HepG2 (cell line): ENCODE measurements around the gene TPSD1. TPM values are rescaled to one million over a fixed set of nuclear protein-coding genes. Genes with fewer than 3 reads are reported as not detected.

Experiments
- ATAC-seq: fragments of 200-7000 bp; cut with Tn5 transposase; 3 replicates; pipeline ENCODE4 v1.9.1; 2020; ENCODE audit warnings: mild to moderate bottlenecking, moderate library complexity
- BruUV-seq: library from RNA; stranded (reverse); fragments of 400-500 nt; replicated peaks from 2 replicates; lab custom pipeline; 2021; lab: Mats Ljungman, UMichigan
- CTCF ChIA-PET: fragments of 300-600 bp; formaldehyde crosslinking; extraction: SDS; loops from one replicate; lab custom pipeline; 2021; ENCODE audit warnings: low total read pairs, inconsistent platforms, low intra/inter-chr PET ratio; lab: Yijun Ruan, JAX
- POLR2A ChIA-PET: fragments of 350-600 bp; sonication (Branson Sonifier 250); formaldehyde crosslinking; loops from one replicate; lab custom pipeline; 2020; ENCODE audit warnings: antibody characterized with exemption, inconsistent platforms; lab: Yijun Ruan, JAX
- DNase-seq: peaks from one replicate; pipeline ENCODE4 v3.0.0-alpha.2; 2015; ENCODE audit warnings: low spot score
- FAIRE-seq: peaks from 3 replicates; lab custom pipeline; 2011; peaks lifted over from hg19 to GRCh38; lab: Jason Lieb, UNC
- H2AFZ ChIP-seq: one replicate; pipeline ENCODE4 v1.6.1; 2011; ENCODE audit warnings: low read length, inconsistent platforms
- H3K27ac ChIP-seq: fragments of 300-600 bp; 3 replicates; pipeline ENCODE4 v1.8.0; 2011; ENCODE audit warnings: mixed run types, mild to moderate bottlenecking, mixed read lengths, low read length, inconsistent platforms; ENCODE audit not compliant: insufficient read depth; ENCODE audit errors: extremely low read length
- H3K27me3 ChIP-seq, 2 experiments: fragments of 200-600 bp in 1 of 2; 2 replicates in 1 of 2; 3 replicates in 1 of 2; pipeline versions ENCODE4 v1.6.0 to v1.8.0; 2011; ENCODE audit warnings: low read length in 2 of 2, mild to moderate bottlenecking in 2 of 2, moderate library complexity in 2 of 2, inconsistent platforms in 1 of 2; ENCODE audit not compliant: insufficient read depth in 2 of 2, control insufficient read depth in 1 of 2
- H3K36me3 ChIP-seq, 2 experiments: fragments of 200-600 bp in 1 of 2; replicated peaks in 1 of 2; 2 replicates in 1 of 2; 3 replicates in 1 of 2; pipeline versions ENCODE4 v1.5.1 to v1.8.0; 2011; ENCODE audit warnings: low read length in 2 of 2, inconsistent platforms in 1 of 2; ENCODE audit not compliant: insufficient read depth in 2 of 2, control insufficient read depth in 1 of 2
- H3K4me1 ChIP-seq: 2 replicates; pipeline ENCODE4 v1.5.1; 2012; ENCODE audit warnings: low read length, inconsistent platforms; ENCODE audit not compliant: insufficient read depth
- H3K4me2 ChIP-seq: 2 replicates; pipeline ENCODE4 v1.6.0; 2011; ENCODE audit warnings: low read depth, low read length, inconsistent platforms
- H3K4me3 ChIP-seq, 3 experiments: fragments of 200-600 bp in 1 of 3; sonication (generic), shearing (Covaris generic) in 1 of 3; replicated peaks in 1 of 3; 2 replicates each; pipeline ENCODE4 v1.5.1; 2011 to 2016; ENCODE audit warnings: low read length in 3 of 3, inconsistent platforms in 2 of 3, low read depth in 2 of 3, mild to moderate bottlenecking in 2 of 3, control low read depth in 1 of 3, mixed read lengths in 1 of 3; ENCODE audit not compliant: insufficient read depth in 1 of 3
- H3K79me2 ChIP-seq: one replicate; pipeline ENCODE4 v1.6.1; 2011; ENCODE audit warnings: low read length, inconsistent platforms; ENCODE audit not compliant: insufficient read depth
- H3K9ac ChIP-seq: 2 replicates; pipeline ENCODE4 v1.6.0; 2011; ENCODE audit warnings: mild to moderate bottlenecking, low read depth, low read length, inconsistent platforms; ENCODE audit not compliant: insufficient read depth
- H3K9me3 ChIP-seq: 2 replicates; pipeline ENCODE4 v1.5.1; 2012; ENCODE audit warnings: mild to moderate bottlenecking, low read length
- H4K20me1 ChIP-seq: 2 replicates; pipeline ENCODE4 v1.6.0; 2011; ENCODE audit warnings: inconsistent platforms, mild to moderate bottlenecking, low read length, moderate library complexity; ENCODE audit not compliant: insufficient read depth
- EHMT2 ChIP-seq: fragments of 200-600 bp; sonication (generic); IDR thresholded peaks from 2 replicates; pipeline ENCODE4 v1.7.0; 2017; ENCODE audit warnings: antibody characterized with exemption, low read depth, low read length, borderline replicate concordance
- HOMEZ ChIP-seq: IDR thresholded peaks from 2 replicates; pipeline ENCODE4 v1.6.1; 2016; ENCODE audit warnings: low read depth
- NFYB ChIP-seq: sonication (generic); formaldehyde crosslinking; IDR thresholded peaks from 2 replicates; pipeline ENCODE4 v1.4.0; 2020; ENCODE audit warnings: missing genetic modification reagents
- ZKSCAN8 ChIP-seq: IDR thresholded peaks from 2 replicates; pipeline ENCODE4 v1.6.1; 2016; ENCODE audit warnings: borderline replicate concordance, missing genetic modification reagents, missing compliant biosample characterization
- ZNF292 ChIP-seq: sonication (generic); formaldehyde crosslinking; IDR thresholded peaks from 2 replicates; pipeline ENCODE4 v1.8.1; 2022; ENCODE audit warnings: mild to moderate bottlenecking, low read depth, missing genetic modification reagents, borderline replicate concordance
- ZNF512 ChIP-seq: sonication (generic); formaldehyde crosslinking; IDR thresholded peaks from 2 replicates; pipeline ENCODE4 v1.4.0; 2020; ENCODE audit warnings: mild to moderate bottlenecking, missing genetic modification reagents
- ZNF644 ChIP-seq: IDR thresholded peaks from 2 replicates; pipeline ENCODE4 v1.6.1; 2016; ENCODE audit warnings: low read depth
- WGBS: methylation state at CpG from one replicate; pipeline ENCODE4 v1.1.6; 2017; ENCODE audit warnings: low lambda C conversion rate; 5-methylcytosine and 5-hydroxymethylcytosine counted together
- in situ Hi-C: cut with HindIII; loops from 2 replicates; pipeline ENCODE4 v1.10.0; 2017; ENCODE audit warnings: low pct_unique_long_range_greater_than_20kb; ENCODE audit not compliant: extremely low pct_ligation_motif_present
- intact Hi-C: fragments of 100-400 bp; cut with micrococcal nuclease; formaldehyde crosslinking; loops from one replicate; pipeline ENCODE4 v1.10.0; 2022; ENCODE audit not compliant: unreplicated experiment
- polyA plus RNA-seq, 8 experiments: library from polyadenylated mRNA; depleted of rRNA in 3 of 8; stranded (reverse) in 7 of 8; unstranded in 1 of 8; fragments of >200 nt; fragmentation: Illumina TruSeq in 4 of 8; extraction: Trizol in 4 of 8; gene quantifications; 2 replicates each; pipeline versions ENCODE4 v1.2.1 to v1.2.3, GENCODE V29; 2011 to 2016; ENCODE audit warnings: low read depth in 4 of 8, missing spikeins in 1 of 8, mixed read lengths in 1 of 8; ENCODE audit not compliant: insufficient read depth in 1 of 8
- total RNA-seq, 5 experiments: library from RNA; depleted of rRNA; stranded (reverse); fragments of >200 nt; fragmentation: Illumina TruSeq; extraction: Trizol; gene quantifications; 2 replicates each; pipeline ENCODE4 v1.2.3, GENCODE V29; 2016; ENCODE audit warnings: low read depth in 1 of 5
- TF ChIP-seq, protein P1 (sequence below): sonication (generic); formaldehyde crosslinking; IDR thresholded peaks from 2 replicates; pipeline ENCODE4 v1.5.0; 2020; ENCODE audit warnings: missing genetic modification reagents, mild to moderate bottlenecking, borderline replicate concordance
- TF ChIP-seq, protein P2 (sequence below): fragments of 450-650 bp; IDR thresholded peaks from 2 replicates; pipeline ENCODE4 v1.6.1; 2016

The TPSD1 gene
- total and polyA plus RNA-seq, 2 of the 13 experiments (the other 11 are each of a cell fraction or from before 2014, with no cell fraction given): not detected

DNA sequence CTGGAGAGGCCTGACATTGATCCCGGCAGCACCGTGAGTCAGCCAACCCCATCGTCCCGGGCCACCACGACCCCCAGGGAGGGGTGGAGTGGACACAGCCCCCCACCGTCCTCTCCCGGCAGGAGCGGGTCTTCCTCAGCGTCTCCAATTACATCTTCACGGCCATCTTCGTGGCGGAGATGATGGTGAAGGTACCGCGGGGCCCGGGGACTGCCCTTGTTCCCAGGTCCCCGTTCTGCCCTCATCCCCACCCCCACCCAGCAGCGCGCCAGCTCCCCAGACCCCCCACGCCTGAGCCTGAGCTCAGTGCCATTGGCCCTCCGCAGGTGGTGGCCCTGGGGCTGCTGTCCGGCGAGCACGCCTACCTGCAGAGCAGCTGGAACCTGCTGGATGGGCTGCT, 45.4 kb upstream of the TPSD1 start (continued):
- TF ChIP-seq, protein P1, sequence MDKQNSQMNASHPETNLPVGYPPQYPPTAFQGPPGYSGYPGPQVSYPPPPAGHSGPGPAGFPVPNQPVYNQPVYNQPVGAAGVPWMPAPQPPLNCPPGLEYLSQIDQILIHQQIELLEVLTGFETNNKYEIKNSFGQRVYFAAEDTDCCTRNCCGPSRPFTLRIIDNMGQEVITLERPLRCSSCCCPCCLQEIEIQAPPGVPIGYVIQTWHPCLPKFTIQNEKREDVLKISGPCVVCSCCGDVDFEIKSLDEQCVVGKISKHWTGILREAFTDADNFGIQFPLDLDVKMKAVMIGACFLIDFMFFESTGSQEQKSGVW (CRISPR knock-in tag): no peak
- no peak for TF ChIP-seq NFYB (CRISPR knock-in tag)
- no peak for TF ChIP-seq ZNF644 (CRISPR knock-in tag)

GRCh38 chr16:1211451-1212268, 44.2 kb upstream of the TPSD1 start:
- Histone ChIP-seq H2AFZ (no peak overlapping the region), H3K4me1 (no peaks in the 10 kb centered on the region), H3K79me2 (no peaks in the 10 kb centered on the region), H3K9ac (no peak overlapping the region), H3K36me3 (no peaks in the 10 kb centered on the region), H3K4me3 (no peak overlapping the region), H3K9me3 (no peaks in the 10 kb centered on the region), H4K20me1 (no peaks in the 10 kb centered on the region), H3K27ac (no peak overlapping the region), H3K27me3 (no peaks in the 10 kb centered on the region), H3K4me2 (no peak overlapping the region)
- ChIA-PET POLR2A (no interaction called here), CTCF (no interaction called here)
- intact Hi-C loops: no loop called here
- no peak for ATAC-seq
- BruUV-seq: no TSS peak
- DNase-seq: no peak
- in situ Hi-C loops: loop anchor here (25.0 kb wide), 1 partner anchor 399 kb away; the partner anchor contains the start of gene GNG13
- FAIRE-seq: no peak
- 91% methylated on average over 26 of the region's 65 CpGs for WGBS
- TF ChIP-seq HOMEZ (CRISPR knock-in tag): no peak
- TF ChIP-seq ZKSCAN8 (CRISPR knock-in tag): no peak
- TF ChIP-seq ZNF292 (CRISPR knock-in tag): no peak
- no peak for TF ChIP-seq EHMT2
- no peak for TF ChIP-seq ZNF512 (CRISPR knock-in tag)
- TF ChIP-seq, protein P2, sequence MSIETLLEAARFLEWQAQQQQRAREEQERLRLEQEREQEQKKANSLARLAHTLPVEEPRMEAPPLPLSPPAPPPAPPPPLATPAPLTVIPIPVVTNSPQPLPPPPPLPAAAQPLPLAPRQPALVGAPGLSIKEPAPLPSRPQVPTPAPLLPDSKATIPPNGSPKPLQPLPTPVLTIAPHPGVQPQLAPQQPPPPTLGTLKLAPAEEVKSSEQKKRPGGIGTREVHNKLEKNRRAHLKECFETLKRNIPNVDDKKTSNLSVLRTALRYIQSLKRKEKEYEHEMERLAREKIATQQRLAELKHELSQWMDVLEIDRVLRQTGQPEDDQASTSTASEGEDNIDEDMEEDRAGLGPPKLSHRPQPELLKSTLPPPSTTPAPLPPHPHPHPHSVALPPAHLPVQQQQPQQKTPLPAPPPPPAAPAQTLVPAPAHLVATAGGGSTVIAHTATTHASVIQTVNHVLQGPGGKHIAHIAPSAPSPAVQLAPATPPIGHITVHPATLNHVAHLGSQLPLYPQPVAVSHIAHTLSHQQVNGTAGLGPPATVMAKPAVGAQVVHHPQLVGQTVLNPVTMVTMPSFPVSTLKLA: no peak
